NT2/D1 (cell line): ENCODE results near the gene UGT2B7.

Experiments used
- YY1 ChIP-seq: IDR thresholded peaks from 2 replicates; pipeline ENCODE4 v1.6.1; 2011; ENCODE audit not compliant: insufficient read length, insufficient read depth
- ZNF274 ChIP-seq: IDR thresholded peaks from 2 replicates; pipeline ENCODE4 v1.6.1; 2011; ENCODE audit warnings: mild to moderate bottlenecking, low read depth, low read length

DNA sequence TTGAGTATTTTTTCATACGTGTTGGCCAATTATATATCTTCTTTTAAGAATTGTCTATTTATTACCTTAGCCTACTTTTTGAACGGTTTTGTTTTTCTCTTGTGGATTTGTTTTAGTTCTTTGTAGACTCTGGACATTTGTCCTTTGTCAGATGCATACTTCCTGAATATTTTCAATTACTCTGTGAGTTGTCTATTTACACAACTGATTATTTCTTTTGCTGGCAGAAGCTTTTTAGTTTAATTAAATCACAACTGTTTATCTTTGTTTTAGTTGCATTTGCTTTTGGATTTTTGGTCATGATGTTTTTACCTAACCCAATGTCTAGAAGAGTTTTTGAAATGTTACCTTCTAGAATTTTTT lies 19.6 kb downstream of the UGT2B7 start:
- TF ChIP-seq ZNF274 = no peak
- no peak for TF ChIP-seq YY1
